ENCODE data around the gene STYXL1.

Gene STYXL1

GRCh38 chr7:75967487-75967997 is 80.3 kb downstream of the STYXL1 start:
- TF ChIP-seq, protein P1, sequence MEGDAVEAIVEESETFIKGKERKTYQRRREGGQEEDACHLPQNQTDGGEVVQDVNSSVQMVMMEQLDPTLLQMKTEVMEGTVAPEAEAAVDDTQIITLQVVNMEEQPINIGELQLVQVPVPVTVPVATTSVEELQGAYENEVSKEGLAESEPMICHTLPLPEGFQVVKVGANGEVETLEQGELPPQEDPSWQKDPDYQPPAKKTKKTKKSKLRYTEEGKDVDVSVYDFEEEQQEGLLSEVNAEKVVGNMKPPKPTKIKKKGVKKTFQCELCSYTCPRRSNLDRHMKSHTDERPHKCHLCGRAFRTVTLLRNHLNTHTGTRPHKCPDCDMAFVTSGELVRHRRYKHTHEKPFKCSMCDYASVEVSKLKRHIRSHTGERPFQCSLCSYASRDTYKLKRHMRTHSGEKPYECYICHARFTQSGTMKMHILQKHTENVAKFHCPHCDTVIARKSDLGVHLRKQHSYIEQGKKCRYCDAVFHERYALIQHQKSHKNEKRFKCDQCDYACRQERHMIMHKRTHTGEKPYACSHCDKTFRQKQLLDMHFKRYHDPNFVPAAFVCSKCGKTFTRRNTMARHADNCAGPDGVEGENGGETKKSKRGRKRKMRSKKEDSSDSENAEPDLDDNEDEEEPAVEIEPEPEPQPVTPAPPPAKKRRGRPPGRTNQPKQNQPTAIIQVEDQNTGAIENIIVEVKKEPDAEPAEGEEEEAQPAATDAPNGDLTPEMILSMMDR (IDR thresholded peaks at IDR 0.05; ENCODE audit: extremely low read depth, missing control alignments): no peak
- DNase-seq (ENCODE audit: low spot score): no peak

- DNase-seq (ENCODE audit: low spot score): no peak
- TF ChIP-seq, protein P1 (IDR thresholded peaks at IDR 0.05; ENCODE audit: extremely low read depth, missing control alignments): no peak
Observed at GRCh38 chr7:75967055-75967454, 80.7 kb downstream of the STYXL1 start.

DNA sequence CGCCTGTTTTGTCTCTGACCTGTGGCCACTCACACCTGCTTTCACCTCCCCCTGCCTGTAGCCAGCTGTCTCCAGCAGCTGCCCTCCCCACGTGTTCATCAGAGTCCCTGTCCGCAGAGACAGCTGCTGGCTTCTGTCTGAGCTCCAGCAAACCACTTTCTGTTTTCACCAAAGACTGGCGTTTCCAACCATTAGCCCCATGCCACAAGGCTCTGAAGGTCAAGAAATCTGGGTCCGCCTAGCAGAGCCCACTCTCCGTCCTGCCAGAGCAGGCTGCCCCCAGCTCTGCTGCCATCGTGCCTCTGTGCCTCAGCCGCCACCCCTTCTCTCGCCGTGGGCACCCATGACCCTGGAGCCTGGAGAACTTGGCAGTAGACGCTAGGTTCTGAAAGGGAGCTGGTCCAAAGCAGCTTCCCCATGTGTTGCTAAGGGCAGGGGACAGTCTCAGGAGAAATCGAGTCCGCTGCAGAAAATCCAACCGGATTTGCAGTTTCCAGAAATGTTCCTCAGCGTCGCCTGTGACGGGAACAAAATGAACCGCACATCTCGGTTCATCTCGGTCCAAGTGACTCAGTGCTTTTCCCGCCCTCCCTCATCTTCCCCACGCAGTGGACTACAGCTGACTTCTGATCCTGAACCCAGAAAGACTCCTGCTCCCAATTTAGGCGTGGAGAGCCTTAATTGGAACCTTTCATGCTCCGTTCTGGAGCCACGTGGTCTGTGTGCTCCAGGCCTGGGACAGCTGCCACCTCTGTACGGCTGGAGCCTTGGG is 81.4 kb downstream of the STYXL1 start:
- TF ChIP-seq, protein P1 (IDR thresholded peaks at IDR 0.05; ENCODE audit: extremely low read depth, missing control alignments): no peak
- no peak for DNase-seq (ENCODE audit: low spot score)

DNA sequence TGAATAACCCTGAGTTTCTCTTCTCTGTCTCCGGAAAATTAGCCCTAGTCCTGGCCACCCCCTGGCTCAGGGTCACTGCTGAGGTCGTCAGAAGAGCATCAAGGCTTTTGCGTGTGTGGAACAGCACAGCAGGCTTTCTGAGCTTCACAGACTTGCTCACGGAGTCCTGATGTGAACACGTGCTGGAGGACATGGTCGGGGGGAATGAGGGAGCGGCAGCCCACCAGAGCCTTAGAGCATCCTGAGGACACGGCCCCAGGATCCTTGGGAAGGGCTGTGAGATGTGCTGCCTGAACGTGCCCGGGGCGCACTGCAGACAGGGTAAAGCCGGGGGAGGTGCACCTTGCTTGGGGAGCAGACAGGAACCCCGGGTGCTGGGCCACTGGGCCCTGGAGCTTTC is 82.2 kb downstream of the STYXL1 start:
- DNase-seq (ENCODE audit: low spot score): no peak

DNA sequence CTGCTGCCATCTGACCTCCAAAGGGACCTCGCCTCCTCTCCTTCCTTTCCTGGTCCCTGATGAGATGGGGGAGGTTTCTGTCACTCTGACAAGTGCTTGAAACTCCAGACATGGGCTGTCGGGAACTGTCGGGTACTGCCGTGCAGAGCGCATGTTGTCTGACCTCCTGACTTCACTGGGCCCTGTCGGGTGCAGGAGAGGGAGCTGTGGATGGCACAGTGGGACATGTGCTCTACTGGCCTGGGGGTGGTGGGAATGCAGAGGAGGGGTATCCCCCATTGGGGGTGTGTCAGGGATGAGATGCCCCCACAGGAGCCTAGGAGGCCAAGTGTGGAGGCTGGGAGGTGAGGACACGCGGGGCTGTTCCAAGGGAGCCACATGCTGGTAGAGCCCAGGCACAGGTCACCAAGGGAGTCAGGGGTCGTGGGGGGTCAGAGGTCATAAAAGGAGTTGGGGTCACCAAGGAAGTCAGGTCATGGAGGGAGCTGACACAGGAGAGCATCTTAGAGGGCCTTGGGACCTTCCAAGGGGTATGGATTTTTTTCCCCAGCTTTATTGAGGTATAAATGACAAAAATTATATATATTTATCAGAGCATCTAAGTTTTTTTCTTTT is 84.3 kb downstream of the STYXL1 start:
- TF ChIP-seq, protein P1 (IDR thresholded peaks at IDR 0.05; ENCODE audit: extremely low read depth, missing control alignments): no peak

More for the DNA sequence above, 82.2 kb downstream of the STYXL1 start:
- TF ChIP-seq, protein P1 (IDR thresholded peaks at IDR 0.05; ENCODE audit: extremely low read depth, missing control alignments): no peak

DNA sequence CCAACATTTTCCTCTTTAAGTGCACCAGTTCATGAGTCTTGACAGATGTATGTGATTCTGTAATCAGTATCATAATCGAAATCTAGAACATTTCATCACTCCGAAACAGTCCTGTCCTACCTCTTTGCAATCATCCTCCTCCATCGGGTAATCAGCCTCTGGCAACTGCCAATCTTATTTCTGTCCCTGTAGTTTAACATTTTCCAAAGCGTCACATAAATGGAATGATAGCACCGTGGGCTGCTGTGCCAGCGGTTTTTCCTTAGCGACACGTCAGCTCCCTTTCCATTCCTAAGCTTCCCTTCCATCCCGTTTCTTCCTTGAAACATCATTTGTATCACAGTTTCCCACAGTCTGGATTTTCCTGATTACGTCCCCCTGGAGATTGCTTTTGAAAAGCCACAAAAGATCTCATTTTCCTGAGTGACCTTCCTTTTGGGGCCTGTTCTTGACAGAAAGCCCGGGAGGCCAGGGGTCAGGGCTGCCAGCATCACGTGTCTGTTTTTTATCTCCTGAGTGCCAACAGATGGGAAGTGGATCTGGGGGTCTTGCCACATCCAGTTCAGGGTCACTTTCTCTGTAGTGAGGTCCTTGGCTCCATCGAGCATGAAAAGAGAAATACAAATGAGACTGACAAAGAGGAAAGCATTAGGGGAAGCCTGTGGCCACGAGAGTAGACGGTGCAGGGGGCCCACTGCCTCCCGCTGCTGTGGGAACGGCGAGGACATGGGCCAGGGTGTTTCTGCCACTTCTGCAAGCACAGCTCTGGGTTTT is 85.0 kb downstream of the STYXL1 start:
- DNase-seq (ENCODE audit: low spot score): no peak
- TF ChIP-seq, protein P1 (IDR thresholded peaks at IDR 0.05; ENCODE audit: extremely low read depth, missing control alignments): no peak

More for the DNA sequence above, 84.3 kb downstream of the STYXL1 start:
- no peak for DNase-seq (ENCODE audit: low spot score)
